ENCODE measurements around the gene SERPINF2. TPM values are rescaled to one million over a fixed set of nuclear protein-coding genes. Genes with fewer than 3 reads are reported as not detected.
"Not testable (repeated sequence)": the region's sequence is repeated elsewhere in the genome, so short reads cannot be mapped to it uniquely, and the experiment has no call there.

The SERPINF2 gene
- total RNA-seq, 1 experiment from 2014 or later, result 0.68 TPM

DNA sequence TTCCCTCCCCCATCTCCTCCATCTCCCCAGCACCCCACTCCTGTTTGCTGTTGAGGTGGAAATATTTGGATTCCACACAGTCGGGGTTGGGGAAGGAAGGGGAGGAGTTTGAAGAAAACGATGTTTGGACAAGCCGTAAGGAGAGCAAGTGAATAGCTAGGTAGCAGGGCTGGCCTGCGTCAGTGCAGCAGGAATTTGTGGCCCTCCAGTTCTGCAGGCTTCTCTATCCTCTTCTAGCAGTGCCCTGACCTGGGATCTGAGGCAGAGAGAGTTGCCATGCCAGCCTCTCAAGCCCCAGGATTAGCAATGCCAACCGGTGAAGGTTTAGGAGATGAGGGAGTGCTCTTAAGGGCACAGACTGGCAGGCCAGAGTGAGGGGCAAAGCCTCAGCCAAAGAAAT, 45.0 kb upstream of the SERPINF2 start:
- H3K27ac ChIP-seq (ENCODE audit: insufficient read length, low read depth, low read length), result no peak overlapping the region
- H4K91ac ChIP-seq (ENCODE audit: insufficient read length, low read depth, low read length), result no peak overlapping the region
- Mint-ChIP-seq H3K4me3 (no peak overlapping the region; a peak in 1 of 5 replicates), H3K27ac (peak overlapping the region in 1 of 3 experiments; percentile 92; a peak in 1 of 7 replicates), H3K9me3 (peaks cover 5 to 9% of the 10 kb centered on the region in 2 experiments), H3K27me3 (ENCODE audit: low read depth) (no peaks in the 10 kb centered on the region; the same call in 1 of the 2 replicates), H3K4me1 (no peaks in the 10 kb centered on the region), H3K36me3 (ENCODE audit: insufficient read depth in 1 of 3, low read depth in 3 of 3) (no peaks in the 10 kb centered on the region; a peak in 1 of 7 replicates)
- no peaks in the 10 kb centered on the region for H3K79me2 ChIP-seq (ENCODE audit: insufficient read depth, low read length)
- H3K9me3 ChIP-seq (ENCODE audit: control insufficient read depth, low read depth, low read length), result no peaks in the 10 kb centered on the region
- no peak overlapping the region for H2BK5ac ChIP-seq (ENCODE audit: insufficient read length, low read length)
- no peaks in the 10 kb centered on the region for H3K23me2 ChIP-seq (ENCODE audit: insufficient read length, low read depth, low read length, poor library complexity, severe bottlenecking)
- H2AK5ac ChIP-seq (ENCODE audit: insufficient read length, low read length), result no peak overlapping the region
- no peak overlapping the region for H2BK20ac ChIP-seq (ENCODE audit: low read depth, low read length, poor library complexity, severe bottlenecking)
- H2BK12ac ChIP-seq (ENCODE audit: insufficient read length, low read depth, low read length), result no peak overlapping the region
- no peak overlapping the region for H3T11ph ChIP-seq (ENCODE audit: low read length)
- H3K23ac ChIP-seq (ENCODE audit: insufficient read length, low read depth, low read length), result no peak overlapping the region
- H3K4me1 ChIP-seq (ENCODE audit: insufficient read depth, low read length), result no peaks in the 10 kb centered on the region
- H4K20me1 ChIP-seq (ENCODE audit: control insufficient read depth, insufficient read depth, insufficient read length), result no peaks in the 10 kb centered on the region
- H2BK15ac ChIP-seq (ENCODE audit: low read depth, low read length), result no peak overlapping the region
- H2AFZ ChIP-seq (ENCODE audit: low read length), result no peak overlapping the region
- no peak overlapping the region for H3K56ac ChIP-seq (ENCODE audit: insufficient read length, low read depth, low read length)
- no peak overlapping the region for H4K8ac ChIP-seq (replicated peaks; ENCODE audit: insufficient read length, low read depth, low read length)
- H3K79me1 ChIP-seq (ENCODE audit: insufficient read depth, low read depth, low read length, poor library complexity, severe bottlenecking), result no peaks in the 10 kb centered on the region
- no peak overlapping the region for H3K4ac ChIP-seq (ENCODE audit: low read depth, low read length)
- H3K14ac ChIP-seq (ENCODE audit: insufficient read depth, low read length), result no peak overlapping the region
- no peak for DNase-seq
- TF ChIP-seq, protein P1, sequence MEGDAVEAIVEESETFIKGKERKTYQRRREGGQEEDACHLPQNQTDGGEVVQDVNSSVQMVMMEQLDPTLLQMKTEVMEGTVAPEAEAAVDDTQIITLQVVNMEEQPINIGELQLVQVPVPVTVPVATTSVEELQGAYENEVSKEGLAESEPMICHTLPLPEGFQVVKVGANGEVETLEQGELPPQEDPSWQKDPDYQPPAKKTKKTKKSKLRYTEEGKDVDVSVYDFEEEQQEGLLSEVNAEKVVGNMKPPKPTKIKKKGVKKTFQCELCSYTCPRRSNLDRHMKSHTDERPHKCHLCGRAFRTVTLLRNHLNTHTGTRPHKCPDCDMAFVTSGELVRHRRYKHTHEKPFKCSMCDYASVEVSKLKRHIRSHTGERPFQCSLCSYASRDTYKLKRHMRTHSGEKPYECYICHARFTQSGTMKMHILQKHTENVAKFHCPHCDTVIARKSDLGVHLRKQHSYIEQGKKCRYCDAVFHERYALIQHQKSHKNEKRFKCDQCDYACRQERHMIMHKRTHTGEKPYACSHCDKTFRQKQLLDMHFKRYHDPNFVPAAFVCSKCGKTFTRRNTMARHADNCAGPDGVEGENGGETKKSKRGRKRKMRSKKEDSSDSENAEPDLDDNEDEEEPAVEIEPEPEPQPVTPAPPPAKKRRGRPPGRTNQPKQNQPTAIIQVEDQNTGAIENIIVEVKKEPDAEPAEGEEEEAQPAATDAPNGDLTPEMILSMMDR (conservative IDR thresholded peaks at IDR 0.05), result no peak
- H3K4me2 ChIP-seq (ENCODE audit: insufficient read depth, insufficient read length, low read length), result no peak overlapping the region
- no peaks in the 10 kb centered on the region for H3K27me3 ChIP-seq (ENCODE audit: insufficient read depth, low read length)
- H2BK120ac ChIP-seq (ENCODE audit: low read depth, low read length, poor library complexity, severe bottlenecking), result no peak overlapping the region
- no peak overlapping the region for H4K5ac ChIP-seq (ENCODE audit: insufficient read length, low read depth, low read length)
- no peak overlapping the region for H3K9ac ChIP-seq (ENCODE audit: extremely low read depth, insufficient read length, low read length)
- H3K18ac ChIP-seq (ENCODE audit: insufficient read length, low read depth, low read length), result no peak overlapping the region
- no CpG with 5 or more reads among the region's 5 CpGs for WGBS (ENCODE audit: extremely low coverage, insufficient read length, low lambda C conversion rate)

DNA sequence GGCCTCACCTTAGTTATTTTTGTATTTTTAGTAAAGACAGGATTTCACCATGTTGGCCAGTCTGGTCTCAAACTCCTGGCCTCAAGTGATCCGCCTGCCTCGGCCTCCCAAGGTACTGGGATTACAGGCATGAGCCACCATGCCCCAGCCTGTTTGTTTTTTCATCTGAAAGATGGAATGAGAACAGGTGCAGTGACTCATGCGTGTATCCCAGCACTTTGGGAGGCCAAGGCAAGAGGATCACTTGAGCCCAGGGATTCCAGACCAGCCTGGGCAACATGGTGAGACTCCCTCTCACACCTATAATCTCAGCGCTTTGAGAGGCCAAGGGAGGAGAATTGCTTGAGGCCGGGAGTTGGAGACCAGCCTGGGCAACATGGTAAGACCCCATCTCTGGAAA, 42.8 kb upstream of the SERPINF2 start:
- H3K27me3 Mint-ChIP-seq (ENCODE audit: low read depth); H2AFZ ChIP-seq (ENCODE audit: low read length); H4K91ac ChIP-seq (ENCODE audit: insufficient read length, low read depth, low read length); H3K79me1 ChIP-seq (ENCODE audit: insufficient read depth, low read depth, low read length, poor library complexity, severe bottlenecking); H4K8ac ChIP-seq (replicated peaks; ENCODE audit: insufficient read length, low read depth, low read length); H2AK5ac ChIP-seq (ENCODE audit: insufficient read length, low read length); H3K4me2 ChIP-seq (ENCODE audit: insufficient read depth, insufficient read length, low read length); H4K5ac ChIP-seq (ENCODE audit: insufficient read length, low read depth, low read length); H3K27ac Mint-ChIP-seq; H2BK20ac ChIP-seq (ENCODE audit: low read depth, low read length, poor library complexity, severe bottlenecking); H2BK15ac ChIP-seq (ENCODE audit: low read depth, low read length); H3K18ac ChIP-seq (ENCODE audit: insufficient read length, low read depth, low read length); H3K4me3 Mint-ChIP-seq; H3K9me3 Mint-ChIP-seq; DNase-seq; H3K27ac ChIP-seq (ENCODE audit: insufficient read length, low read depth, low read length); H3T11ph ChIP-seq (ENCODE audit: low read length); H3K4me1 Mint-ChIP-seq; H3K9me3 ChIP-seq (ENCODE audit: control insufficient read depth, low read depth, low read length); H3K14ac ChIP-seq (ENCODE audit: insufficient read depth, low read length); H3K79me2 ChIP-seq (ENCODE audit: insufficient read depth, low read length); H3K4ac ChIP-seq (ENCODE audit: low read depth, low read length); H2BK120ac ChIP-seq (ENCODE audit: low read depth, low read length, poor library complexity, severe bottlenecking); H2BK5ac ChIP-seq (ENCODE audit: insufficient read length, low read length); H3K36me3 Mint-ChIP-seq (ENCODE audit: insufficient read depth in 1 of 3, low read depth in 3 of 3); H4K20me1 ChIP-seq (ENCODE audit: control insufficient read depth, insufficient read depth, insufficient read length); H3K4me1 ChIP-seq (ENCODE audit: insufficient read depth, low read length); H2BK12ac ChIP-seq (ENCODE audit: insufficient read length, low read depth, low read length); H3K9ac ChIP-seq (ENCODE audit: extremely low read depth, insufficient read length, low read length); H3K23me2 ChIP-seq (ENCODE audit: insufficient read length, low read depth, low read length, poor library complexity, severe bottlenecking); H3K56ac ChIP-seq (ENCODE audit: insufficient read length, low read depth, low read length); H3K23ac ChIP-seq (ENCODE audit: insufficient read length, low read depth, low read length); H3K27me3 ChIP-seq (ENCODE audit: insufficient read depth, low read length): not testable (repeated sequence)
- WGBS (ENCODE audit: extremely low coverage, insufficient read length, low lambda C conversion rate), result no CpG with 5 or more reads among the region's 5 CpGs
